Right atrium auricular region (tissue), 2 donors: Measurements from ENCODE around the gene FAM53A. TPM values are rescaled to one million over a fixed set of nuclear protein-coding genes. Genes with fewer than 3 reads are reported as not detected.

Experiments used
- DNase-seq: peaks from one replicate; pipeline ENCODE4 v3.0.0-alpha.2; 2019; ENCODE audit warnings: low spot score
- H3K27ac ChIP-seq, 2 donors: fragments of 200-600 bp; sonication (generic); 1 replicate in 1 of 2; 2 replicates in 1 of 2; pipeline ENCODE4 v1.5.1; 2016 to 2019
- H3K27me3 ChIP-seq, 2 donors: fragments of 200-600 bp; sonication (generic); one replicate each; pipeline versions ENCODE4 v1.5.1 to v1.6.0; 2017 to 2019
- H3K36me3 ChIP-seq: fragments of 200-600 bp; sonication (generic); one replicate; pipeline ENCODE4 v1.5.1; 2016
- H3K4me1 ChIP-seq, 2 donors: fragments of 200-600 bp; sonication (generic); one replicate each; pipeline versions ENCODE4 v1.5.1 to v1.6.0; 2017 to 2019
- H3K4me3 ChIP-seq, 2 donors: fragments of 200-600 bp; sonication (generic); 1 replicate in 1 of 2; 2 replicates in 1 of 2; pipeline ENCODE4 v1.5.1; 2017 to 2019; ENCODE audit warnings: mild to moderate bottlenecking in 1 of 2, moderate library complexity in 1 of 2
- H3K9me3 ChIP-seq, 2 donors: fragments of 200-600 bp; sonication (generic); one replicate each; pipeline ENCODE4 v1.5.1; 2019
- total RNA-seq, 2 donors: library from RNA; depleted of rRNA; stranded (reverse); fragments of >200 nt; gene quantifications; one replicate each; pipeline ENCODE4 v1.1.0, GENCODE V29; 2016
- TF ChIP-seq, protein P1 (sequence below), 2 donors: fragments of 200-600 bp; sonication (generic); IDR thresholded peaks; one replicate each; pipeline ENCODE4 v1.5.1; 2019; ENCODE audit warnings: antibody characterized with exemption in 2 of 2

Gene FAM53A
- total RNA-seq, 2 donors from 2014 or later, result 1.0 to 1.9 TPM

DNA sequence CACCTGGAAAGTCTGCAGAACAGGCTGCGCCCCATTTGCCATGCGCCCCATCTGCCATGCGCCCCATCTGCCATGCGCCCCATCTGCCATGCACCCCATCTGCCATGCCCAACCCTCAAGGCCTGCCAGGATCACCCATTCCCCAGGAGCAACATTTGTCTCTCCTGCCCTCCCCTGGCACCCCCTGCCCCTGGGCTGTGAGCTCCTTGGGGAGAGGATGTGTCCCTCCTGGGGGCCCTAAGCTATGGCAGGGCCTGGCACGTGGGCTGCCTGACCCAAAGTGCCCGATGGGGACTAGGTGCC, 82.6 kb downstream of the FAM53A start:
- no peaks in the 10 kb centered on the region for H3K36me3 ChIP-seq
- H3K4me1 ChIP-seq, result no peaks in the 10 kb centered on the region
- no peak overlapping the region for H3K4me3 ChIP-seq
- no peaks in the 10 kb centered on the region for H3K27me3 ChIP-seq
- no peak overlapping the region for H3K27ac ChIP-seq
- DNase-seq, result no peak
- TF ChIP-seq, protein P1, sequence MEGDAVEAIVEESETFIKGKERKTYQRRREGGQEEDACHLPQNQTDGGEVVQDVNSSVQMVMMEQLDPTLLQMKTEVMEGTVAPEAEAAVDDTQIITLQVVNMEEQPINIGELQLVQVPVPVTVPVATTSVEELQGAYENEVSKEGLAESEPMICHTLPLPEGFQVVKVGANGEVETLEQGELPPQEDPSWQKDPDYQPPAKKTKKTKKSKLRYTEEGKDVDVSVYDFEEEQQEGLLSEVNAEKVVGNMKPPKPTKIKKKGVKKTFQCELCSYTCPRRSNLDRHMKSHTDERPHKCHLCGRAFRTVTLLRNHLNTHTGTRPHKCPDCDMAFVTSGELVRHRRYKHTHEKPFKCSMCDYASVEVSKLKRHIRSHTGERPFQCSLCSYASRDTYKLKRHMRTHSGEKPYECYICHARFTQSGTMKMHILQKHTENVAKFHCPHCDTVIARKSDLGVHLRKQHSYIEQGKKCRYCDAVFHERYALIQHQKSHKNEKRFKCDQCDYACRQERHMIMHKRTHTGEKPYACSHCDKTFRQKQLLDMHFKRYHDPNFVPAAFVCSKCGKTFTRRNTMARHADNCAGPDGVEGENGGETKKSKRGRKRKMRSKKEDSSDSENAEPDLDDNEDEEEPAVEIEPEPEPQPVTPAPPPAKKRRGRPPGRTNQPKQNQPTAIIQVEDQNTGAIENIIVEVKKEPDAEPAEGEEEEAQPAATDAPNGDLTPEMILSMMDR (IDR thresholded peaks at IDR 0.05), result no peak
- no peaks in the 10 kb centered on the region for H3K9me3 ChIP-seq

DNA sequence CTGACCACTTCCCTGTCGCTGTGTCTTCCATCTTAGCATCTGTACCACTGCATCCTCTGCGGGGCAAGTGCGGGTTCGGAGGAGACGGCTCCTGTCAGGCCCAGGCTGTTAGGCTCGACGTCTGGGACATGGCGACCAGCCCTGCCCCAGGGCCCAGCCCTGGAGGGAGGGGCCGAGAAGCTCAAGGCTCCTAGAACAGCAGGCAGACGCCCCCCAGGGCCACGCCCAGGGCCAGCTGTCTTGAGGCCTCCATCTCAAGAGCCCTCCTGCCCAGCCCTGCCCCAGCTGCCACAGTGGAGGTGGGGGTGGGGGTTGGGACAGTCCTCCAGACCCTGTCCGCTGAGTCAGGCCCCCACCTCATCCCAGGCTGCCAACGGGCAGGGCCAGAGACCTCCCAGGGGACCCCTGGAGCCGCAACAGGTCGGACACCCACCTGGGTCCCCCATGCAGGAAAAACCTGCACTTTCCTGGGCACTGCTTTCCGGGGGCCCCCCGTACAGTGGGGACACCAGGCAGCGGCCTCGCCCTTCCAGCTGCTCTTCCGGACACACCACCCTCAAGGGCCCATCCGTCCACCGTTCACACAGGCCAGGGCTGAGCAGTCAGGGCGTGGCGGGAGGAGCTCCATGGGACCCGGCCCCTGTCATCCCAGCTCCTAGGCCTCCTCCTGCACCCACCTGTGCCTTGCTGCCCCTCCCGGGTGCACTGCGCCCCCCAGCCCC, 83.1 kb downstream of the FAM53A start:
- Histone ChIP-seq H3K4me1 (no peaks in the 10 kb centered on the region), H3K27ac (no peak overlapping the region), H3K36me3 (no peaks in the 10 kb centered on the region), H3K27me3 (no peaks in the 10 kb centered on the region), H3K9me3 (no peaks in the 10 kb centered on the region), H3K4me3 (no peak overlapping the region)
- DNase-seq, result no peak
- TF ChIP-seq, protein P1 (IDR thresholded peaks at IDR 0.05), result no peak

DNA sequence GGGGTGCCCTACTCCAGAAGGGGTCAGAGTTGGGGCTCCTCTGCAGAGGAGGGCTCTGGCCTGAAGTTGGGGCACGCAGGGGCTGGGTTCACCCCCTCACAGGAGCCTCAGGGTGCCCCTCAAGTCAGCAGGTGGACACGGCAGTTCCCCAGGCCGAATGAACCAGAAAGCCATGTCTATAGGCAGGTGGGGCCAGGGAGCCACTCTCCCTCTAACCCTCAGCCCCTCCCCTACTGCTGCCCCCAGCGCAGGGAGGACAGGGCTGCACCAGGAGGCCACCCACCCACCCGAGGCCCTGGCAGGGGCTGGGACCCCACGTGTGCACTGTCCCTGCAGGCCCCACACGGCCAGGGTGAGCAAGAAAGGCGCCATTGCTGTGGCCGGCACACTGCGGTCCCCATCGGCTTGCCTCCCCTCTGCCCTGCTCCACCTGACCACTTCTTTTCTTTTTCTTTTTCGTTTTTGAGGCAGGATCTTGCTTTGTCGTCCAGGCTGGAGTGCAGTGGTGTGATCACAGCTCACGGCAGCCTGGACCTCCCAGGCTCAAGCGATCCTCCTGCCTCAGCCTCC, 83.8 kb downstream of the FAM53A start:
- no peaks in the 10 kb centered on the region for H3K9me3 ChIP-seq
- TF ChIP-seq, protein P1 (IDR thresholded peaks at IDR 0.05), result no peak
- no peaks in the 10 kb centered on the region for H3K4me1 ChIP-seq
- H3K36me3 ChIP-seq, result no peaks in the 10 kb centered on the region
- no peaks in the 10 kb centered on the region for H3K27me3 ChIP-seq
- no peak overlapping the region for H3K27ac ChIP-seq
- DNase-seq, result no peak
- H3K4me3 ChIP-seq, result no peak overlapping the region

DNA sequence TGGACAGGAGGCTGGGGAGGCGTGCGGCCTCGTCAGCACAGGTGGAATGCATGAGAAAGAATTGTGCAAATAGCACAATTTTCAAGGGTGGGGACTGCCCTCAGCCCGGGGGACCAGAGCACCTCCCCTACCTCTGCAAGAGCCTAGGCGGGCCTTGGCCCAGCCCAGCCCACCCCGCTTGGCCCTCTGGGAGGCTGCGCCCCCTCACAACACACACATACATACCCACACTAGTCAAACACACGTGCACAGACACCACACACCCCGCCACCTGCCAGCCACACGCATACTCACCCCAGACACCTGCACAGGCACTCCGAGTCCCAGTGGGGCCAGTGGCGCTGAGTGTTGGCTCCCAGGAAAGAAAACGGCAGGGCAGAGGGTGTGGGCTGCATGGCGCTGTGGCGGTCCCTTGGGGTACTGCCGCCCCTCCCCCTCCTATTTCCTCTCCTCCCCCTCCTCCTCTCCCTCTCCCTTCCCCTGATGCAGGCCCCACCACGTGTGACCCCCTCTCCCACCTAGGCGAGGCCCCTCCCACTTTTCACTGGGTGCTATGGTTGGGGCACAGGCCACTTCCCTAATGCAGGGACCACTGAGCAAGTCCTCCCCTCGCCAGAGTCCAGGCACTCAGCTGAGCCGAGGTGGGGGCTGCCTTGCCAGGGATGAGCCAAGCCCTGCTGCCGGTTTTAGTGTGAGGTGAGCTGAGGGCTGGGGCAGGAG, 84.5 kb downstream of the FAM53A start:
- no peaks in the 10 kb centered on the region for H3K9me3 ChIP-seq
- TF ChIP-seq, protein P1 (IDR thresholded peaks at IDR 0.05), result no peak
- H3K27ac ChIP-seq, result no peak overlapping the region
- H3K36me3 ChIP-seq, result no peaks in the 10 kb centered on the region
- H3K4me1 ChIP-seq, result no peaks in the 10 kb centered on the region
- H3K4me3 ChIP-seq, result no peak overlapping the region
- H3K27me3 ChIP-seq, result no peaks in the 10 kb centered on the region
- DNase-seq, result no peak

DNA sequence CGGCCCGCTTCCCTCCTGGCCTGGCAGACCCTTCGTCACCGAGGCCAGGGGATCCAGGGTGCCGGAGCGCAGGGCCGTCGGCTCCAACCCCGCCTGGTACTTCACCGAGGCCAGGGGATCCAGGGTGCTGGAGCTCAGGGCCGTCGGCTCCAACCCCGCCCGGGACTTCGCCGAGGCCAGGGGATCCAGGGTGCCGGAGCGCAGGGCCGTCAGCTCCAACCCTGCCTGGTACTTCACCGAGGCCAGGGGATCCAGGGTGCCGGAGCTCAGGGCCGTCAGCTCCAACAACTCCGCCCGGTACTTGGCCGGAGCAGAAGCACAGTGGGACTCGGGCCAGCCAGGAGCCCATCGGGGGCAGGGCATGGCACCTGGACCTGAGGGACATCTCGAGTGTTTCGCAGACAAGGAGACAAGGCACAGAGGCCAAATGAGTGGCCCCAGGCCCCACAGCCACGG, 85.1 kb downstream of the FAM53A start:
- TF ChIP-seq, protein P1 (IDR thresholded peaks at IDR 0.05), result no peak
- peaks cover 0 to 2% of the 10 kb centered on the region in 2 donors for H3K4me1 ChIP-seq
- H3K27ac ChIP-seq, result no peak overlapping the region
- no peak for DNase-seq
- H3K4me3 ChIP-seq, result no peak overlapping the region
- no peaks in the 10 kb centered on the region for H3K9me3 ChIP-seq
- no peaks in the 10 kb centered on the region for H3K36me3 ChIP-seq
- H3K27me3 ChIP-seq, result no peaks in the 10 kb centered on the region
